HG03097 (cell line): ENCODE measurements around the gene SYTL3.
A peak's percentile ranks its signal among the peaks of the same experiment; 100 is the strongest.

ENCODE experiments used
- ATAC-seq: cut with Tn5 transposase; IDR thresholded peaks from one replicate; pipeline ENCODE4 v1.9.1; 2021; ENCODE audit not compliant: unreplicated experiment, low FRiP score

Gene SYTL3

GRCh38 chr6:158808442-158808833, 158.6 kb downstream of the SYTL3 start:
- no peak for ATAC-seq

DNA sequence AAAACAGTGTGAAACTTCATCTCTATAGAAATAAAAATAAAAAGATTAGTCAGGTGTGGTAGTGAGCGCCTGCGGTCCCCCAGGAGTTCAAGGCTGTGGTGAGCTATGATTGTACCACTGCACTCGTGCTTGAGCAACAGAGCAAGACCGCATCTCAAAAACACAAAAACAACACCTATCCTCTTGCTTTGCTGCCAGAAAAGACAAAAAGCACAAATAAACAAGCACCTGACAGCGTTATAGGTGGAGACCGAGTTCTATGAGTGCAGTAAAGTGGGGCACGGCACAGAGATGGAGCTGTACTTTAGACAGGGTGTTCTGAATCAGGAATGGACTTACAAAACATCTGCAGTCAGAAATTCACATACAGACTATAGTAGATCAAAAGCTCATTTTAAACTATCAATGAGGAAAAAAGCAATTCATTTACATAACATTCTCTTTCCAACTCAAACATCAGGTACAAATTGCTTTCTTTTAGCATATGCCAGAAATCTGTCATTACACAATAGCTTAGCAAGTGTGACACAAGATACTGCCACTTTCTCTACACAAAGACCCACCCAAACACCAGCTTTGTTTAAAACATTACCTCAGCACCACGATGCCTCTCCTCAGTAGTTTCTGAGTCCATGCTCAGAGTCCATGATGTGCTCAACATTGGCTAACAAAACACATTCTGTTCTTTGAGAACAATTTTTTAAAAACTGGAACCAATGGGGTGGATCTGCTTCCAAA, 159.3 kb downstream of the SYTL3 start:
- peak; percentile 56 for ATAC-seq

- no peak for ATAC-seq
Measured at GRCh38 chr6:158810155-158811095, 160.6 kb downstream of the SYTL3 start.

DNA sequence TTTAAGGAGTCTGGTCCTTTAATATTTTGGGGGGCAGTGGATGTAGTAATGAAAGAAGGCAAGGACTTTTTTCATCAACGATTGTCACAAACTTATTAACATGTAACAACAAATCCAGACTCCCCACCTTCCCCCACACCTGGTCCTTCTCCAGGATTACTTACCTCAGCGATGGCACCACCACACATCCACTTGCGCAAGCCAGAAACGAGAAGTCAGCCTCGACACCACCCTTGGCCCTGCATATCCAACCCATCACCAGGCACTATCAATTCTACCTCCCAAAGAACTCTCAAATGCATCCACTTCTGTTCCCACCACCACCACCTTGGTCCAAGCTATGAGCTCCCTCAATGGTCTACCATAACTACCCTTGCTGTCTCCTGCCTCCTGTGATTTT, 162.8 kb downstream of the SYTL3 start:
- ATAC-seq = no peak

- no peak for ATAC-seq
Measured at GRCh38 chr6:158813032-158813431, 163.2 kb downstream of the SYTL3 start.
